H9 (cell line): ENCODE data around the gene NAXD. TPM values are rescaled to one million over a fixed set of nuclear protein-coding genes. Genes with fewer than 3 reads are reported as not detected.

Source experiments
- DNase-seq: peaks from one replicate; pipeline ENCODE4 v3.0.0-alpha.2; 2017
- H2AFZ ChIP-seq: one replicate; pipeline ENCODE4 v1.6.1; 2013; ENCODE audit warnings: mild to moderate bottlenecking, low read length, control low read depth, moderate library complexity
- H2AK5ac ChIP-seq: 2 replicates; pipeline ENCODE4 v1.6.1; 2013; ENCODE audit warnings: low read length, control low read depth, mixed read lengths; ENCODE audit not compliant: insufficient read length
- H2BK120ac ChIP-seq: one replicate; pipeline ENCODE4 v1.6.1; 2013; ENCODE audit warnings: low read depth, mild to moderate bottlenecking, low read length, control low read depth, inconsistent platforms; ENCODE audit not compliant: poor library complexity, severe bottlenecking
- H2BK12ac ChIP-seq: 2 replicates; pipeline ENCODE4 v1.6.1; 2013; ENCODE audit warnings: low read length, control low read depth, mixed read lengths, low read depth; ENCODE audit not compliant: insufficient read length
- H2BK15ac ChIP-seq: 2 replicates; pipeline ENCODE4 v1.6.1; 2013; ENCODE audit warnings: low read depth, low read length, control low read depth
- H2BK20ac ChIP-seq: one replicate; pipeline ENCODE4 v1.6.1; 2013; ENCODE audit warnings: low read depth, mild to moderate bottlenecking, low read length, control low read depth, inconsistent platforms; ENCODE audit not compliant: poor library complexity, severe bottlenecking
- H2BK5ac ChIP-seq: 2 replicates; pipeline ENCODE4 v1.6.1; 2013; ENCODE audit warnings: low read length, control low read depth, mixed read lengths; ENCODE audit not compliant: insufficient read length
- H3K14ac ChIP-seq: 2 replicates; pipeline ENCODE4 v1.6.1; 2013; ENCODE audit warnings: low read length, control low read depth; ENCODE audit not compliant: insufficient read depth
- H3K18ac ChIP-seq: 2 replicates; pipeline ENCODE4 v1.6.1; 2013; ENCODE audit warnings: low read depth, mild to moderate bottlenecking, mixed read lengths, low read length, control low read depth; ENCODE audit not compliant: insufficient read length
- H3K23ac ChIP-seq: 2 replicates; pipeline ENCODE4 v1.6.1; 2013; ENCODE audit warnings: low read length, control low read depth, mixed read lengths, low read depth; ENCODE audit not compliant: insufficient read length
- H3K23me2 ChIP-seq: 2 replicates; pipeline ENCODE4 v1.6.1; 2013; ENCODE audit warnings: low read depth, mild to moderate bottlenecking, mixed read lengths, low read length, control low read depth; ENCODE audit not compliant: insufficient read length, poor library complexity, severe bottlenecking
- H3K27ac ChIP-seq: 2 replicates; pipeline ENCODE4 v1.5.1; 2013; ENCODE audit warnings: low read length, control low read depth, mixed read lengths, low read depth; ENCODE audit not compliant: insufficient read length
- H3K27me3 ChIP-seq: 2 replicates; pipeline ENCODE4 v1.6.1; 2013; ENCODE audit warnings: low read length, control low read depth, inconsistent platforms; ENCODE audit not compliant: insufficient read depth
- H3K4ac ChIP-seq: 2 replicates; pipeline ENCODE4 v1.6.1; 2013; ENCODE audit warnings: low read depth, mild to moderate bottlenecking, control low read depth, inconsistent platforms, low read length, moderate library complexity
- H3K4me1 ChIP-seq: 2 replicates; pipeline ENCODE4 v1.6.1; 2013; ENCODE audit warnings: low read length, control low read depth, inconsistent platforms; ENCODE audit not compliant: insufficient read depth
- H3K4me2 ChIP-seq: 2 replicates; pipeline ENCODE4 v1.6.1; 2013; ENCODE audit warnings: low read length, control low read depth, mixed read lengths; ENCODE audit not compliant: insufficient read length, insufficient read depth
- H3K56ac ChIP-seq: 2 replicates; pipeline ENCODE4 v1.6.1; 2013; ENCODE audit warnings: low read depth, mild to moderate bottlenecking, mixed read lengths, low read length, control low read depth; ENCODE audit not compliant: insufficient read length
- H3K79me1 ChIP-seq: 2 replicates; pipeline ENCODE4 v1.6.1; 2013; ENCODE audit warnings: low read depth, mild to moderate bottlenecking, moderate library complexity, low read length, control low read depth, inconsistent platforms; ENCODE audit not compliant: insufficient read depth, poor library complexity, severe bottlenecking
- H3K79me2 ChIP-seq: 2 replicates; pipeline ENCODE4 v1.6.1; 2013; ENCODE audit warnings: low read length, control low read depth, inconsistent platforms; ENCODE audit not compliant: insufficient read depth
- H3K9ac ChIP-seq: 2 replicates; pipeline ENCODE4 v1.6.1; 2013; ENCODE audit warnings: low read length, control low read depth, mixed read lengths; ENCODE audit not compliant: insufficient read length; ENCODE audit errors: extremely low read depth
- H3K9me3 ChIP-seq: one replicate; pipeline ENCODE4 v1.6.1; 2013; ENCODE audit warnings: low read depth, low read length, inconsistent platforms; ENCODE audit not compliant: control insufficient read depth
- H3T11ph ChIP-seq: one replicate; pipeline ENCODE4 v1.6.1; 2013; ENCODE audit warnings: mild to moderate bottlenecking, low read length, control low read depth, inconsistent platforms
- H4K20me1 ChIP-seq: one replicate; pipeline ENCODE4 v1.6.1; 2013; ENCODE audit not compliant: control insufficient read depth, insufficient read length, insufficient read depth
- H4K5ac ChIP-seq: 2 replicates; pipeline ENCODE4 v1.6.1; 2013; ENCODE audit warnings: low read depth, mild to moderate bottlenecking, mixed read lengths, low read length, control low read depth; ENCODE audit not compliant: insufficient read length
- H4K8ac ChIP-seq: replicated peaks from 2 replicates; pipeline ENCODE4 v1.6.1; 2013; ENCODE audit warnings: low read length, control low read depth, mixed read lengths, low read depth; ENCODE audit not compliant: insufficient read length
- H4K91ac ChIP-seq: 2 replicates; pipeline ENCODE4 v1.6.1; 2013; ENCODE audit warnings: low read depth, mild to moderate bottlenecking, moderate library complexity, mixed read lengths, low read length, control low read depth; ENCODE audit not compliant: insufficient read length
- H3K27ac Mint-ChIP-seq, 3 experiments: 2 replicates in 2 of 3; 3 replicates in 1 of 3; pipeline ENCODE4 v1.8.0; 2020 to 2021; ENCODE audit warnings: mixed read lengths in 3 of 3, mild to moderate bottlenecking in 1 of 3, moderate library complexity in 1 of 3
- H3K27me3 Mint-ChIP-seq: 2 replicates; pipeline ENCODE4 v1.8.0; 2021; ENCODE audit warnings: low read depth, mild to moderate bottlenecking, moderate library complexity, mixed read lengths
- H3K36me3 Mint-ChIP-seq, 3 experiments: 2 replicates in 2 of 3; 3 replicates in 1 of 3; pipeline ENCODE4 v1.8.0; 2020 to 2021; ENCODE audit warnings: low read depth in 3 of 3, mixed read lengths in 3 of 3; ENCODE audit not compliant: insufficient read depth in 1 of 3
- H3K4me1 Mint-ChIP-seq, 2 experiments: 2 replicates each; pipeline ENCODE4 v1.8.0; 2020; ENCODE audit warnings: mixed read lengths in 2 of 2
- H3K4me3 Mint-ChIP-seq, 2 experiments: 2 replicates in 1 of 2; 3 replicates in 1 of 2; pipeline ENCODE4 v1.8.0; 2020 to 2021; ENCODE audit warnings: mild to moderate bottlenecking in 2 of 2, mixed read lengths in 2 of 2, moderate library complexity in 1 of 2
- H3K9me3 Mint-ChIP-seq, 2 experiments: 2 replicates in 1 of 2; 3 replicates in 1 of 2; pipeline ENCODE4 v1.8.0; 2020; ENCODE audit warnings: mild to moderate bottlenecking in 2 of 2, mixed read lengths in 2 of 2, moderate library complexity in 1 of 2
- WGBS: extraction: QIAGEN DNeasy Blood & Tissue Kit; methylation state at CpG from one replicate; pipeline ENCODE4 v1.1.7; 2013; ENCODE audit warnings: missing lambda C conversion rate, low lambda C conversion rate, mixed read lengths; ENCODE audit not compliant: insufficient read length; ENCODE audit errors: extremely low coverage; 5-methylcytosine and 5-hydroxymethylcytosine counted together
- total RNA-seq: library from RNA; stranded (reverse); gene quantifications from 2 replicates; pipeline ENCODE4 v1.2.1, GENCODE V29; 2021
- TF ChIP-seq, protein P1 (sequence below): fragments of 200-600 bp; sonication (generic); conservative IDR thresholded peaks from 3 replicates; pipeline ENCODE4 v1.8.0; 2021; ENCODE audit warnings: antibody characterized with exemption, mild to moderate bottlenecking

NAXD gene
- total RNA-seq, 1 experiment from 2014 or later: 25.5 TPM

DNA sequence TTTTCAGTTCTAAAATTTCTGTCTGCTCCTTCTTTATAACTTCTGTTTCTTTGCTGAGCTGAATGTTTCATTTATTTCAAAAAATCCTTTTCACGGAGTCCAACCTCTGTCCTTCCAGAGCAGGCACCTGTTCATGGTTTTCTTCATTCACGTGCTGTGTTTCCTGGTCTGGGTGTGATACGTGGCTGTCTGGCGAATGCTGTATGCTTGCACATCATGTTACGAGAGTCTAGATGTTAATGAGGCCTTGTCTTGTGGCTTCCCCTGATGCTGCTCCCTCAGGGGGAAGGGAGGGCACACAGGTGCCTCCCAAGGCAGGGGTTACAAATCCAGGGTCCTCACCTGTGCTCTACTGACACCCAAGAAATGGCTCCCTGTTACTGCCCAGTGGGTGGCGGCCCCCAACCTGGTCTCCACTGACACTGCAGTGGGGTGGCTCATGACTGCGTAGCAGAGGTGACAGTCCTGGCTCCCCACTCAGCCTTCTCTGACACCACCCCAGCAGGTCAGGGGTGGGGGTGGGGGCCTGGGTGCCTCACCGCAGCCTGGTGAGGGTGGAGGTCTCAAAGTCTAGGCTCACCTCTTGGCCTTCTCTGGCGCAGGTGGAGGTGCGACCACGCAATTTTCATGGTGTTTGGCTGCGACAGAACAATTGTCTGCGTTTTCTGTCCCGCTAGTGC is 33.7 kb upstream of the NAXD start:
- H3K27ac Mint-ChIP-seq: no peak overlapping the region

More for the DNA sequence above, 33.7 kb upstream of the NAXD start:
- WGBS: no CpG with 5 or more reads among the region's 14 CpGs
- H3K9ac ChIP-seq: no peak overlapping the region
- no peaks in the 10 kb centered on the region for H3K79me1 ChIP-seq
- no peak overlapping the region for H2BK15ac ChIP-seq
- no peak overlapping the region for H3K23ac ChIP-seq
- no peaks in the 10 kb centered on the region for H3K27me3 ChIP-seq
- no peak overlapping the region for H3T11ph ChIP-seq
- H3K4me1 ChIP-seq: no peaks in the 10 kb centered on the region
- H3K79me2 ChIP-seq: no peaks in the 10 kb centered on the region
- H2BK120ac ChIP-seq: no peak overlapping the region
- no peak overlapping the region for H2AFZ ChIP-seq
- H2AK5ac ChIP-seq: no peak overlapping the region
- H3K36me3 Mint-ChIP-seq: no peaks in the 10 kb centered on the region
- H3K56ac ChIP-seq: no peak overlapping the region
- TF ChIP-seq, protein P1, sequence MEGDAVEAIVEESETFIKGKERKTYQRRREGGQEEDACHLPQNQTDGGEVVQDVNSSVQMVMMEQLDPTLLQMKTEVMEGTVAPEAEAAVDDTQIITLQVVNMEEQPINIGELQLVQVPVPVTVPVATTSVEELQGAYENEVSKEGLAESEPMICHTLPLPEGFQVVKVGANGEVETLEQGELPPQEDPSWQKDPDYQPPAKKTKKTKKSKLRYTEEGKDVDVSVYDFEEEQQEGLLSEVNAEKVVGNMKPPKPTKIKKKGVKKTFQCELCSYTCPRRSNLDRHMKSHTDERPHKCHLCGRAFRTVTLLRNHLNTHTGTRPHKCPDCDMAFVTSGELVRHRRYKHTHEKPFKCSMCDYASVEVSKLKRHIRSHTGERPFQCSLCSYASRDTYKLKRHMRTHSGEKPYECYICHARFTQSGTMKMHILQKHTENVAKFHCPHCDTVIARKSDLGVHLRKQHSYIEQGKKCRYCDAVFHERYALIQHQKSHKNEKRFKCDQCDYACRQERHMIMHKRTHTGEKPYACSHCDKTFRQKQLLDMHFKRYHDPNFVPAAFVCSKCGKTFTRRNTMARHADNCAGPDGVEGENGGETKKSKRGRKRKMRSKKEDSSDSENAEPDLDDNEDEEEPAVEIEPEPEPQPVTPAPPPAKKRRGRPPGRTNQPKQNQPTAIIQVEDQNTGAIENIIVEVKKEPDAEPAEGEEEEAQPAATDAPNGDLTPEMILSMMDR: no peak
- no peaks in the 10 kb centered on the region for H3K4me1 Mint-ChIP-seq
- no peak overlapping the region for H3K18ac ChIP-seq
- H3K4me2 ChIP-seq: no peak overlapping the region
- H4K91ac ChIP-seq: no peak overlapping the region
- H3K9me3 ChIP-seq: no peaks in the 10 kb centered on the region
- no peak overlapping the region for H3K4ac ChIP-seq
- peaks cover 2% of the 10 kb centered on the region; the same call in 1 of the 2 replicates for H3K27me3 Mint-ChIP-seq
- H4K5ac ChIP-seq: no peak overlapping the region
- DNase-seq: no peak
- no peak overlapping the region for H4K8ac ChIP-seq
- no peak overlapping the region for H3K27ac ChIP-seq
- no peak overlapping the region for H2BK5ac ChIP-seq
- H2BK20ac ChIP-seq: no peak overlapping the region
- no peak overlapping the region; the same call in 1 of the 2 replicates for H3K14ac ChIP-seq
- H3K23me2 ChIP-seq: no peaks in the 10 kb centered on the region
- no peaks in the 10 kb centered on the region for H4K20me1 ChIP-seq
- no peak overlapping the region for H3K4me3 Mint-ChIP-seq
- H2BK12ac ChIP-seq: no peak overlapping the region
- H3K9me3 Mint-ChIP-seq: no peaks in the 10 kb centered on the region
